ENCODE results near the gene DPM3.

The DPM3 gene

GRCh38 chr1:155184835-155185782, 44.8 kb upstream of the DPM3 start:
- H4K20me1 ChIP-seq (ENCODE audit: insufficient read depth, low read length): no peaks in the 10 kb centered on the region
- no peaks in the 10 kb centered on the region for H3K36me3 ChIP-seq (replicated peaks; ENCODE audit: insufficient read depth, low read length)
- peak overlapping the region; percentile 61 for H3K4me2 ChIP-seq (ENCODE audit: low read depth, low read length)
- DNase-seq: peak; percentile 51
- no peaks in the 10 kb centered on the region for H3K9me2 ChIP-seq (replicated peaks; ENCODE audit: insufficient read depth, low read length)
- peaks cover 37% of the 10 kb centered on the region for H3K27me3 ChIP-seq (replicated peaks; ENCODE audit: insufficient read depth, low read length)
- H3K27ac ChIP-seq (ENCODE audit: low read length): no peak overlapping the region
- H3K4me3 ChIP-seq (ENCODE audit: low read length): 0 out of 2 replicates have a peak overlapping the region, but pooled peaks have one; percentile 9
- H3K4me1 ChIP-seq (ENCODE audit: low read length): peaks cover 13% of the 10 kb centered on the region
- no peaks in the 10 kb centered on the region for H3K79me2 ChIP-seq (ENCODE audit: low read length)
- H3K9ac ChIP-seq (ENCODE audit: low read length): peak overlapping the region; percentile 34
- TF ChIP-seq EZH2 (optimal IDR thresholded peaks at IDR 0.05; ENCODE audit: low read depth, low read length) (no peak), EZH2phosphoT487 (IDR thresholded peaks at IDR 0.05; ENCODE audit: low read length) (no peak), CTCF (IDR thresholded peaks at IDR 0.05; ENCODE audit: low read length) (peak; percentile 37)
- H2AFZ ChIP-seq (ENCODE audit: low read length): peak overlapping the region; percentile 84
- H3K9me3 ChIP-seq (replicated peaks; ENCODE audit: insufficient read depth, low read length): no peaks in the 10 kb centered on the region
- no peaks in the 10 kb centered on the region for H3F3A ChIP-seq (ENCODE audit: insufficient read depth, low read length)

- H3K27me3 ChIP-seq (replicated peaks; ENCODE audit: insufficient read depth, low read length): peaks cover 42% of the 10 kb centered on the region
- no peaks in the 10 kb centered on the region for H4K20me1 ChIP-seq (ENCODE audit: insufficient read depth, low read length)
- no peak overlapping the region for H3K4me3 ChIP-seq (ENCODE audit: low read length)
- H3K27ac ChIP-seq (ENCODE audit: low read length): no peak overlapping the region
- no peaks in the 10 kb centered on the region for H3K36me3 ChIP-seq (replicated peaks; ENCODE audit: insufficient read depth, low read length)
- H3K9ac ChIP-seq (ENCODE audit: low read length): no peak overlapping the region
- no peaks in the 10 kb centered on the region for H3K79me2 ChIP-seq (ENCODE audit: low read length)
- H2AFZ ChIP-seq (ENCODE audit: low read length): no peak overlapping the region
- TF ChIP-seq EZH2 (optimal IDR thresholded peaks at IDR 0.05; ENCODE audit: low read depth, low read length) (no peak), CTCF (IDR thresholded peaks at IDR 0.05; ENCODE audit: low read length) (no peak), EZH2phosphoT487 (IDR thresholded peaks at IDR 0.05; ENCODE audit: low read length) (no peak)
- no peaks in the 10 kb centered on the region for H3K9me2 ChIP-seq (replicated peaks; ENCODE audit: insufficient read depth, low read length)
- H3K9me3 ChIP-seq (replicated peaks; ENCODE audit: insufficient read depth, low read length): no peaks in the 10 kb centered on the region
- no peak for DNase-seq
- no peaks in the 10 kb centered on the region for H3F3A ChIP-seq (ENCODE audit: insufficient read depth, low read length)
- H3K4me2 ChIP-seq (ENCODE audit: low read depth, low read length): no peak overlapping the region
- H3K4me1 ChIP-seq (ENCODE audit: low read length): peaks cover 13% of the 10 kb centered on the region
Observed at GRCh38 chr1:155184351-155184811, 44.0 kb upstream of the DPM3 start.

GRCh38 chr1:155183775-155184221, 43.5 kb upstream of the DPM3 start:
- Histone ChIP-seq H3K4me3 (ENCODE audit: low read length) (no peak overlapping the region), H3K36me3 (replicated peaks; ENCODE audit: insufficient read depth, low read length) (no peaks in the 10 kb centered on the region), H3K9me2 (replicated peaks; ENCODE audit: insufficient read depth, low read length) (no peaks in the 10 kb centered on the region), H3K79me2 (ENCODE audit: low read length) (no peaks in the 10 kb centered on the region), H3K4me2 (ENCODE audit: low read depth, low read length) (no peak overlapping the region), H2AFZ (ENCODE audit: low read length) (no peak overlapping the region), H3K9ac (ENCODE audit: low read length) (no peak overlapping the region), H4K20me1 (ENCODE audit: insufficient read depth, low read length) (no peaks in the 10 kb centered on the region), H3K27me3 (replicated peaks; ENCODE audit: insufficient read depth, low read length) (peaks cover 48% of the 10 kb centered on the region), H3F3A (ENCODE audit: insufficient read depth, low read length) (no peaks in the 10 kb centered on the region), H3K27ac (ENCODE audit: low read length) (no peak overlapping the region), H3K4me1 (ENCODE audit: low read length) (peaks cover 13% of the 10 kb centered on the region), H3K9me3 (replicated peaks; ENCODE audit: insufficient read depth, low read length) (no peaks in the 10 kb centered on the region)
- DNase-seq: no peak
- TF ChIP-seq EZH2phosphoT487 (IDR thresholded peaks at IDR 0.05; ENCODE audit: low read length) (no peak), EZH2 (optimal IDR thresholded peaks at IDR 0.05; ENCODE audit: low read depth, low read length) (no peak), CTCF (IDR thresholded peaks at IDR 0.05; ENCODE audit: low read length) (no peak)
